Brain pericyte (primary cell): ENCODE results near the gene ARSJ.
"Not testable (repeated sequence)": the region's sequence is repeated elsewhere in the genome, so short reads cannot be mapped to it uniquely, and the experiment has no call there.

Experiments
- DNase-seq: peaks from one replicate; pipeline ENCODE4 v3.0.0-alpha.2; 2012; ENCODE audit warnings: low read depth, low spot score

ARSJ gene

DNA sequence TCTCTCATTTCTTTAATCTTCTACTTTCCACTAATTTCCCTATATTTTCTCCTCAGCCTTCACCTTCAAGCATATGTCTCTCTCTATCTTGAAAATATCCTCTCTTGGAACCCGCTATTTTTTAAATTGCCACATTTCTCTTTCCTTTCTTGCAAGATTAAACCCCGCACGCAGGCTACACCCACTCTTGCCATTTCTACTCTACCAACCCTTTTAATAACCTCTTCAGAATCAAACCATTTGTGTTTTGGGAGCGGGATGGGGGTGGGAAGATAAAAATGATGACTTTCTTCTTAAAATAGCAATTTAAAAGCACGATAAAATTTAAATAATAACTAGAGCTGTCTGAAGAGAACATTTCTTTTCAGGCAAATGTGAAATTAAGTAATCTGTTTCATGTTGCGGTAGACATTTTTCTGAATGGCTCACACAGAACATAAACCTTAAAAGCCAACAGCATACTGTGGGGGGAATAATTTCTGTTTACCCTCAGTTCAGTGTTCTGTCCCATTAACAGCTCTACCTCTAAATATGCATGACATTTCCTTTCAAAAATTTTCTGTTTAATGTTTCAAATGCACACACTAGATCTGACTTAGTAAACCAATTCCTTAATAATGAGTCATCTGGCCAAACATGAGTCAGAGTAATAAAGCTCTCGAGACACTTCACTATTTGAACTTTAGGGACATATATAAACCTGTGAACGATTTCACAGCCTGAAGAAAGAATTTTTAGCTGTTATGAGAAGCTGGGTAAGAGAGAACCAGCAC is 20.5 kb downstream of the ARSJ start:
- no peak for DNase-seq

DNA sequence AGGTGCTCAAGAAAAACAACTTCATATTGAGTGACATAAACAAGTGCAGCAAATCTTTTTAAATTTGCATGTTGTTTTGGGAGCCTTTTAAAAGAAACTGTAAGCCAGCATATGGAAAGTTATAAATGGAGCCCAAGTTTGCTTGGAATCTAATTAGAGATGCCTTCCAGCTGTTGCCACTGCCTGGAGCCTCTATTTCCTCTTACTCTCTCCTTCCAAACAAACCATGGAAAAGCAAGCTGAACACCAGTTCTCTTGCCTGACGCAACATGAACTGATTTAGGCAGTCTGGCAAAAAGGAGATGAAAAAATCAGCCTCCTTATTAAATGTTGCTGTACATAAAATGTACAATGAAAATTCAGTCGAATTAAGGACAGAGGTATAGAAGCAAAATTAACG is 21.5 kb downstream of the ARSJ start:
- DNase-seq, result no peak

DNA sequence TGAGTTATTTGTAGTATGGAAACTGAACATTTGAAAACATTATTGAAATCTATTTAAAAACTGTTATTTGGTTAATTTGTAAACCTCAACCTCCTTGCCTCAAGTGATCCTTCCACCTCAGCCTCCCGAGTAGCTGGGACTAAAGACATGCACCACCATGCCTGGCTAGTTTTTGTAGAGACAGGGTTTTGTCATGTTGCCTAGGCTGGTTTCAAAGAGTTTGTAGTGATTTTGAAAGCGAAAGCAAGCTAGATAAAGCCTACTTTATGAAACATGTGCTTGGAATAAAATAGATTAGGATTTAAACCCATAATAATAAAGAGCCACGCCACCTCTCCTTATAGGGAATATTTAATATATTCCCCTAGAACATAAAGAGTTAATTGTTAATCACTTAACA is 23.5 kb downstream of the ARSJ start:
- DNase-seq, result no peak

GRCh38 chr4:113955411-113955810 is 24.0 kb downstream of the ARSJ start:
- DNase-seq, result no peak

- DNase-seq, result no peak
These were observed 25.6 kb downstream of the ARSJ start for GRCh38 chr4:113953888-113954287.

GRCh38 chr4:113952452-113953029 is 26.9 kb downstream of the ARSJ start:
- no peak for DNase-seq

DNA sequence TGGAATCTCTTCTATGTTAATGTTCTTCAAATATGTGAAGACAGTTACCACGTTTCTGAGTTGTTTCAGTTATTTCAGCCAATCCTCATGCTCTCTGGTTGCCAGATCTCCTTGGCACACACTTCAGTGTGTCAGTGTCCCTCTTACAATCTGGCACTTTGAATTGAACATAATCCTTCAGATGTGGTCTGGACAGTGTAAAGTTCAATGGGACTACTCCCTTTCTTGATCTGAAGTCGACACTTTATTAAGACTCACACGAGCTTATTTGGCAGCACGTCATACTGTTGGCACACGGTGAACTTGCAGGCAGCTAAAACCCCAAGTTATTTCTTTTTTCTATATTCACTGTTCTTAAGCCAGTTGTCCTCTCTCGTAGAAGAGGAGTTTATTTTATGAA is 28.2 kb downstream of the ARSJ start:
- DNase-seq, result no peak

GRCh38 chr4:113950207-113950606 is 29.2 kb downstream of the ARSJ start:
- no peak for DNase-seq

GRCh38 chr4:113947484-113947883 is 32.0 kb downstream of the ARSJ start:
- DNase-seq, result no peak

DNA sequence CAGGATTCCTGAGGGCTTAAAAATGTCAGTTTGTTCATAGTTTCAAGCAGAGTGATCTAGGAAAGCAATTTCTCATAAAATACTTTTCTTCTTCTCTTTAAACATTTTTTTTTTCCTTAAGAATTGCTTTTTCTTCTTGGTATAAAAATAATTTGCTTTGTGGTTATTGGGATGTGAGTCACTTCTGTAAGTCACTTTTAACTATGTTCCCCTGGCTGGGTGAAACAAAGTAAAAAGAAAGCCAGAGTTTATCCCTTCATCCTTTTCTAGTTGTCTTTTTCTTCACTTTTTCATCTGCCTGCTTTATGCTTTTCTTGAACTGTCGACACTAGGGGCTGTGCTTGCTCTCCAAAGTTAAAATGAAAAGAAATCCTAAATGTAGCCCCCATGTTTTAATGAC is 33.5 kb downstream of the ARSJ start:
- DNase-seq, result no peak

DNA sequence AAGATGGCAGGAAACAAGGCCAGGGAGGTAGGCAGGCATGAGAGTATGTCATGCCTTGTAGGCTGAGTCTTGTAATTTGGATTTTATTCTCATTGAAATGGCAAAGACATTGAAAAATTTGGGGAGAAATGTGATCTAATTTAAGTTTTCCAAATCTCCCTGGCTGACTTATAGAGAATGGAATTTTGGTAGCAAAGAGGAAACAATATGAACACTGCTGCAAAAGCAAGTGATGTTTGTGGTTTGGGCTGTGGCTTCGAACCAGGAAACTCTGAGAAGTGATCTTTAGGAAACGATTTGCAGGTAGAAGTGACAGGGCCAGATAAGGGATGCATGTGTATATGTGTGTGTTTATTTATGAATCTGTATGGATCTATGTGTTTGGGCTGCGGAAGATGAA is 35.6 kb downstream of the ARSJ start:
- DNase-seq, result no peak

DNA sequence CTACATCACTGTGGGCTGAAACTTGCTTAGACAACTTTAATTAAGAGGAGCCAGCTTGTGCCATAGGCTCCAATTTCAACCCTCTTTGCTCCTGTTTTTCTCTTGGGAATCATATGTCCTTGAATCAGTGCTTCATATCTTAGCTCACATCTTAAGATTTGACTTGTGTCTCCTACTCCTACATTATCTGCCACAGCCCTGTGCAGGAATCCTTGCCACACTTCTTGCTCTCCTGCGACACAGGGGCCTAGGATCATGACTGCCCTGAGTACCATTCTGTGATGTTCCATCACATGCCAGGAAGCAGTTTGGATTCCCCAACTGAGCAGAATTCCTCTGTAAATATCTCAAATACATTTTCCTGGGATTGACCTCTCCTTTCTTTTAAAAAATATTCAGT is 36.4 kb downstream of the ARSJ start:
- DNase-seq, result no peak

DNA sequence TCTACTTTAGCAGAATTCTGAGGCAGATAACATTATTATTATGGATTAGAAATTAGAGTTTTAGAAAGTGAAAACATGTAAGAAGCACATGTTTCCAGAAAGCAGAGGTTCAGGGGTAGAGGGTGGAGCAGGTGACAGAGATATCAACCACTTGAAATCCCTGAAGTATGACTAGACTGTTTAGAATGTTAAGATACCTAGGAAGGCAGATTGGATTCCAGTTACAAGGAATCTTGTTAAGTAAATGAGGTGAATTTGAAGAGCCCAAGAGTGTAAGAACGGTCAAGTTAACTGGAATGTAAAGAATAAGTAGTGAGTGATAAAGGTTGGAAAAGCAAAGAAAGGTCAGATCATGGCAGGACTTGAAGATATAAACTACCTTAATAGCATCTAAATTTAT is 37.6 kb downstream of the ARSJ start:
- no peak for DNase-seq

GRCh38 chr4:113940103-113940502 is 39.3 kb downstream of the ARSJ start:
- not testable (repeated sequence) for DNase-seq

GRCh38 chr4:113935190-113935589 is 44.3 kb downstream of the ARSJ start:
- no peak for DNase-seq

GRCh38 chr4:113924706-113925105 is 54.7 kb downstream of the ARSJ start:
- DNase-seq, result not testable (repeated sequence)

GRCh38 chr4:113921089-113921794 is 58.2 kb downstream of the ARSJ start:
- no peak for DNase-seq

DNA sequence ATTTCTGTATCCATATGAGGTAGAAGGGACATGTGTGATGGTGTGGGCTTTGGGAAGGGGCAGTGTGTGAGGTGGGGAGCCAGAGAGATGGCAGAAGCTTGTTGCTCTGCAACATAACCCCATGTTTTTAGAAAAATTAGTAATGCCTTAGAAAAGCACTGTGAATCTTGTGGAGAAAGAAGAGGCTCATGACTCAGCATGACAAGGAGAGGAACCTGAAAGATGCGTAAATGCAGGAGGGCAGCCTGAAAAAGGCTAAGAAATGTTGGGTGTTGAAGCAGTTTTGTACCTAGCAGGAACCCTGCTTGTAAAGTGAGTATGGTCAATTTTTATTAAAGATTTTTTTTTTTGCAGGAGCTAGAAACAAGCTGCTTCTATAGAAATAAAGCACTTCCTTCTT is 59.8 kb downstream of the ARSJ start:
- no peak for DNase-seq

DNA sequence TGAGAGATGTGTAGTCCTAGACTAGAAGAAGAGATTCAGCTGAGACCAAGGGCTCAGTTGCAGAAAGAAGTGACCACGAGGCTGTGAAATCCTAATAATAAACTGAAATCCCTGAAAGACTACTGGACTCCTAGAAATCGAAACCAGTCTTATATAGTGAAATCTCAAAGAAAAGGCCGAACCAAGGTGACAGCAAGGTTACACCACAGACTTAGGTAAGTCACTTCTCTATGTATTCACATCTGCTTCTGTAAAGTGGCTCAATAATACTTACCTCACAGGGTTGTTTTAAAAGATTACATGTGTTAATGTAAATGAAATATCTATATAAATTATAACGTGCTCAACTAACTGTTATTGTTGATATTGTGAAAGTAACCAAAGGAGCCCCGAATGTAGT is 60.3 kb downstream of the ARSJ start:
- no peak for DNase-seq

DNA sequence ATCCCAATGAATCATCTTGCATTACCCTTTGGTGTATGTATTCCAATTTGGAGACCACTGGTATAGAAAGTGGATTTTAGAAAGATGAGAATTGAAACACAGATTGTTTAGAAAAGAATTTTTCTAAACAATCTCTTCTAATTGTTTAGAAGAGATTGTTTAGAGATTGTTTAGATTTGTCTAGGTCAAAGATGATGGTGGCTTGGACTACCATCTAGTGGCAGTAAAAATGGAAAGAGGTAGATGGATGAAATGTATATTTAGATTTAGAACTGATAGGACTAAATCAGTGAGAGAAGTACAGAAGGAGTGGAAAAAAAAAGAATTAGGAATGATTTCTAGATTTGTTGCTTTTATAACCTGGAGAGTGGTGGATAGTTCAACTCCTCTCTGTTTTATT is 70.6 kb downstream of the ARSJ start:
- DNase-seq, result no peak

GRCh38 chr4:113907559-113907958 is 71.9 kb downstream of the ARSJ start:
- DNase-seq, result no peak

DNA sequence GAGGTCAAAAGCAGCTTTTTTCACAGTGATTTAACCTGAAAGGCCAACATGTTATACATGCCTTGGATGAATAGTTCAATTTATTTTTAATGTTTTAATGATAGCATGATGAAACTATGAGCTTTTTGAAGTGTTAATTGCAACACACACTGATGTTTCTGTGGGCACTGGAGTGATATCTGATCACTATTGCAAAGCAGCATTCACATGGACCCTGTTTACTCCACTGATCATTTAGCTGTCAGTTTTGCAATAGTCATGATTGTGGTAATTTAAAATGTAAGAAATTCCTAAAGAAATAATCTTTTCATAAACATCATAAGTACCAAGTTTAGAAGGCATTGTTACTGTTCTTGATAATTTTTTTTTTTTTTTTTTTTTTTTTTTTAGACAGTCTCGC is 74.1 kb downstream of the ARSJ start:
- no peak for DNase-seq

- DNase-seq, result no peak
These were observed 74.6 kb downstream of the ARSJ start for GRCh38 chr4:113904877-113905276.
